Measurements from ENCODE around the gene MT1B. TPM values are rescaled to one million over a fixed set of nuclear protein-coding genes. Genes with fewer than 3 reads are reported as not detected.

Gene MT1B
- not detected in 2 replicates for total RNA-seq
- polyA plus RNA-seq (2012) = not detected

- DNase-seq (ENCODE audit: low read depth) = no peak
Observed at GRCh38 chr16:56651586-56651985, at the start of gene MT1B. Gene MT1B (plus strand): TSS chr16:56651886. CDS start chr16:56651954, 68 bp downstream.

DNA sequence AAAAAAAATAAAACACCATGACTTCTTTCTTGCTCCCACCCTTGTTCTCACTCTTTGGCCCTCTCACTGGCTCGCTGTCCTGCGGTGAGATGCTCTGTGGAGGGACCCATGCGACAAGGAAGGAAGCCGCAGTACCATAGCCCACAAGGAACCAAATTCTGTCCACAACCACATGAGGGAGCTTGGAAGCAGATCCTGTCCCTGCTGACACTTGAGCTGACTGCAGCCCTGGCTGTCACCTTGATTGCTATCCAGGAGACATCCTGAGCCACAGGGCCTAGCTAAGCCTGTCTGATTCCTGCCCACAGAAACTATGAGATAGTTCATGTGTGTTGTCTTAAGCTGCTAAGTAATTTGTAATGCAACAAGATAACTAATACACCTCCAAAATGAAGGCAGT lies 48.1 kb upstream of the MT1B start:
- DNase-seq (ENCODE audit: low read depth) = peak; percentile 61

DNA sequence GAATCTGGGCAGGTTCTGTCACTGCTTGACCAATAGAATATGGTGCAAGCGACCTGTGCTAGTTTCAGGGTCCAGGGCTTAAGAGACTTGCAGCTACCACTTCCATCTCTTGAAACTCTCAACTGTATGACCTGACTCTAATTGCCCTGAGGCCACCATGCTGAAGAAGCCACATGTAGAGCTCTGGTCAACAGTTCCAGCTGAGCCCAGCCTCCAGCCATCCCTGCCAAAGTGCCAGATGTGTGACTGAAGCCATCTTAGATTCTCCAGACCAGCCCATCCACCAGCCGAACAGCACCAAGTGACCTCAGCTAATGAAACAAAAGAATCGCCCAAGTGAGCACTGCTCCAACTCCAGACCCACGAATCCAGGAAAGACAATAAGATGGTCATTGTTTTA lies 46.7 kb upstream of the MT1B start:
- no peak for DNase-seq (ENCODE audit: low read depth)

- no peak for DNase-seq (ENCODE audit: low read depth)
Observed at GRCh38 chr16:56605475-56605874, 46.2 kb upstream of the MT1B start.

GRCh38 chr16:56606071-56606475 lies 45.6 kb upstream of the MT1B start:
- DNase-seq (ENCODE audit: low read depth) = peak; percentile 50

GRCh38 chr16:56606476-56607108 lies 45.1 kb upstream of the MT1B start:
- peak; percentile 64 for DNase-seq (ENCODE audit: low read depth)

DNA sequence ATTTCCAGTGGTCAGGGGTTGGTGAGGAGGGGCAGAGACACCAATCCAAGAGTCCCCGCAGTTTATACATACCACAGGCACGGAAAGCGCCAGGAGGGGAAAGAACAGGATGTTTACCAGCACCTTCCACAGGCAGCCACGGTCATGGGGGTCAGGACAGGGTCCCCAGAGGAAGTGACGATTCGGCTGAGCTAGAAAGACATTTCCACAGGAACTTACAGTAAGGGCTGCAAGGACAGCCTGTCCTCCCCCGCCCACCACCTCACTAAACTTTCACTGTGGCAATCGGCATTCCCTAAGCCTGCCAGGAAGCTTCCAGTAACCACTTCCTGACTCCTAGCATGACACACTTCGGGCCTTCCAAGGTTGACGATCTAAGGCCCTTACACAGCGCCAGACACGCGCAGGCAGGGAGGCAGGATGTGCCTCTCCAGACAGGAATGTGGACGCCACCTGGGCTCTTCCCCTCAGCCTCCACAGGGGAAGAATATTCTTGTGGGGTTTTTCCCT lies 44.5 kb upstream of the MT1B start:
- peak; percentile 87 for DNase-seq (ENCODE audit: low read depth)

GRCh38 chr16:56607675-56608042 lies 44.0 kb upstream of the MT1B start:
- DNase-seq (ENCODE audit: low read depth) = peak; percentile 44

- DNase-seq (ENCODE audit: low read depth) = peak; percentile 96
Observed at GRCh38 chr16:56608043-56608875, 43.4 kb upstream of the MT1B start, which contains the start of gene MT2A. Gene MT2A (plus strand): TSS chr16:56608584. CDS start chr16:56608656, 72 bp downstream.

DNA sequence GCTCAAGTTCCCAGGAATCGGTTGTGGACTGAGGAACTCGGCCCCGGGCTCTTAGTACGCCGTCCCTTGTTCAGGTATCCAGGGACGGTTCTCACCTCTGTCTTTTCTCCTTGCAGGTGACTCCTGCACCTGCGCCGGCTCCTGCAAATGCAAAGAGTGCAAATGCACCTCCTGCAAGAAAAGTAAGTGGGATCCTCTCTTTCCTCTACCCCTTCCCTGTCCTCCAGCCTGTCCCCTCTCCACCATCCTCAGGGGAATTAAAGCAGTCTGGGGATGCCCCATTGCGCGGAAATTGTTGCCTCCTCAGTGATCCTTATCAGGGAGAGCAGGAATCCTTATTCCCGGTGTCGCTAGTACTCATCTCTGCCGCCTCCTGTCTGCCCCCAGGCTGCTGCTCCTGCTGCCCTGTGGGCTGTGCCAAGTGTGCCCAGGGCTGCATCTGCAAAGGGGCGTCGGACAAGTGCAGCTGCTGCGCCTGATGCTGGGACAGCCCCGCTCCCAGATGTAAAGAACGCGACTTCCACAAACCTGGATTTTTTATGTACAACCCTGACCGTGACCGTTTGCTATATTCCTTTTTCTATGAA lies 42.7 kb upstream of the MT1B start:
- DNase-seq (ENCODE audit: low read depth) = peak; percentile 23

GRCh38 chr16:56609463-56609921 lies 42.2 kb upstream of the MT1B start:
- peak; percentile 77 for DNase-seq (ENCODE audit: low read depth)

- peak; percentile 72 for DNase-seq (ENCODE audit: low read depth)
Observed at GRCh38 chr16:56610017-56610608, 41.6 kb upstream of the MT1B start.

DNA sequence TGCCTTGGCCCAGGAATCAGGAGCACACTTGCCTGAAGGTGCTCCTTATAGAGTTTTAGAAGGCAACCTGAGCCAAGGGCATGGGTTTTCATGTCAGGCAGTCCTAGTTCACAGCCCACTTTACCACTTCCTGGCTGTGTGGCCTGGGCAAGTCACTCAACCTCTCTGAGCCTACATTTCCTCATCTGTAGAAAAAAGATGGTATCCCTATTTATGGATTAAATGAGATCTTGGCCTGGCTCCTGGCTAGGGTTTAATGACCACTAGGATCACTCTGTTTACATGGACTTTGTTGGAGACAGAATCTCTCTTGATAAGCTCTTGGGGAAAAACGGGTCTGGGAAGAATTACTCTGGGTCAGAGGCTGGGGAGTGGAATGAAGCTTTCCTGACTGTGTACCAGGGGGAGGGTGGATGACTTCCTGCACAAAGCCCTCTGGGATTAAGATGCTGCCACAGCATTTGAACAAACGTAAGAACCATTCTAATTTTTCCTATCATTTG lies 41.0 kb upstream of the MT1B start:
- DNase-seq (ENCODE audit: low read depth) = no peak

DNA sequence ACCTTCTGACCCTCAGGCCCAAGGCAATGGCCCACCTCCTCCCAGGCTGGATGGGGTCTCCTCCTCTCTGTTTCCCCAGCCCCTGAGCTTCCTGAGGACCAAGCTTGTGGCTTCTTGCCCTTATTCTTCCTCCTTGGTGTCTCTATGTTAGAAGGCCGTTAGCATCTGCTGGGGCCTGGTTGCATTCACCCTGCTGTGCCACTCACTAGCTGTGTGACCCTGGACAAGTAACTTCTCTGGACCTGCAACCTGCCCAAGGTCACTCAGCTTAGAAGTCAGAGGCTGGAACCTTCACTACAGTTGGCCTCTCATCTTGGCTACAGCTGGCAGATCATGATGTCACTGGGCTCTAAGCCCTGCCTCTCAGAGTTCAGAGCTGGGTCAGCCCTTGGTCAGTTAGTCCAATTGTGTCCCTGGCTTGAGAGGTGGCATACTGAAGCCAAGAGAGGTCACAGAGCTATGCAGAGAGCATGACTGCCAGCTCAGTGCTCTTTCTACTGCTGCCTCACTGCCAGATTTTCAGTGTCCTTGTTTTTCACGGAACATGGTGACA lies 40.3 kb upstream of the MT1B start:
- peak; percentile 77 for DNase-seq (ENCODE audit: low read depth)

DNA sequence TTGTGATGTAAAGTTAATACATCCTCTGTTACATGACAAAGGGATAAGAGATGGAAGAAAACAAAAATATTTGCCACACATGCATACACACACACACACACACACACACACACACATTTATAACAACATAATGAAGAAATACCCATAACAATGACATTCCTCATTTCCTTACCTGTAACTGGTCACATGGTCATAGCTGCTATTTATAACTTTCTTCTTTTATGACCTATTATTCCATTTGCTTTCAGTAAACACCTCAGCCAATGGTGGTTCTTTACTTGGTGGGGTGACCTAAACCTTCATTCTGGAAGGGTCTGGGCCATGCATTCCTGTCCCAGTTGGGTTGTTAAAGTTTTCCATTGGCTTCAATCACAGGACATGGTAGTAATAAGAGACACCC lies 38.0 kb upstream of the MT1B start:
- no peak for DNase-seq (ENCODE audit: low read depth)

- DNase-seq (ENCODE audit: low read depth) = no peak
Observed at GRCh38 chr16:56614549-56614991, 37.1 kb upstream of the MT1B start.

DNA sequence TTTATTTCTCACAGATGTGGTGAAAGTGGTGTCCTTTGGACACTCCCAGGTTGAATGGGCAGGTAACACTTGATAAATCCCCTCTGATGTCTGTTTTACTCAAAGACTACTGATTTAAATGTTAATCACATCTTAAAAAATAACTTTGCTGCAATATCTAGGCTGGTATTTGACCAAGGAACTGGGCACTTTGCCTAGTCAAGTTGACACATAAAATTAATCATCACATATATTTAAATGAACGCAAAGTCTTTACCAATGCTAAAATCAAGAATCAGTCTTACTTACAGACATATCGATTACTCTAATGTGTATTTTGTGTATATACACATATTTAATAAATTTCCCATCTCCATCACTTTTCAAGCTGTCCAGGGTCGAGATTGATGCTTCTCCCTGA lies 36.3 kb upstream of the MT1B start:
- no peak for DNase-seq (ENCODE audit: low read depth)

DNA sequence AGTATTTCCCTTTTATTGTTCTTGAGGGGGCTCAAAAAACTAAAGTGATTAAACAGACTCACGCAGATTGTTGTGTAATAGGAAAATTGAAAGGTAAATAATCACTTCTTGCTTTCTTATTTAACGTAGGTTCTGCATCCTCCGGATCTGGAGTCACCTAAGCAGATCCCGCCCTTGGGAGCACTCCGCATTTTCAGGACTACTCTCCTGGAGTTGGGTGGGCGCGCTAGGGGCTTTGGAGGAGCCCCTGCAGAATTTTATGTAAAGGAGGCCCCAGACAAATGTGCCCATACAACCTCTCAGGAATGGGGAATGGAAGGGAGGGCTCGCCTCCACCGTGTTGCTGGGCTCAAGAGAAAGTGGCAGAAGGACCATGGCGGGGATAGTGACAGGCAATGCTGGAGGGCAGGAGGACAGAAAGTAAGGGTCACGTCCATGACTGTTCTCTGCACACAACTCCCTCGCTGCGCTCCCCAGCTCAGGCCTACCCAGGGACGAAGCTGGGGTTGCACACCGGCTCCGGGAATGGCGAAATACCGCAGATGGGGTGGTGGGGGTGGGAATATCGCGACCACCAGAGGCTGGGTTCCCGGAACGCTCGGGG lies 35.0 kb upstream of the MT1B start:
- DNase-seq (ENCODE audit: low read depth) = no peak

GRCh38 chr16:56617212-56618085 lies 34.2 kb upstream of the MT1B start:
- peak; percentile 89 for DNase-seq (ENCODE audit: low read depth)
